Measurements from ENCODE around the gene ENPP1.

DNA sequence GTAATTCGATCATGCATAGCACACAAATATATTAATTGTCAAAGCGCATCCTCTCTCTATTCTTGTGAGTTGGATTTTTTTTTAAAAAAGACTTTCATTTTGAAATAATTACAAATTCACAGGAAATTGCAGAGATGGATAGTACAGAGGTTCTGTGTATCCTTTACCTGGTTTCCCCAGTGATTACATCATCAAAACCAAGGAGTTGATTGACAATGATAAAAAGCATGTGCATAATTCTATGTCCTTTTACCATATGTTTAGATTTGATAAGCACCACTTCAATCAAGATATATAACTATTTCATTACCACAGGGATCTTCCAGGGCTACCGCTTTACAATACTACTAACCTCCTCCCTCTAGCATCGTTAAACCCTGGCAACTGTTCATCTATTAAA, 103.1 kb downstream of the ENPP1 start:
- TF ChIP-seq, protein P1, sequence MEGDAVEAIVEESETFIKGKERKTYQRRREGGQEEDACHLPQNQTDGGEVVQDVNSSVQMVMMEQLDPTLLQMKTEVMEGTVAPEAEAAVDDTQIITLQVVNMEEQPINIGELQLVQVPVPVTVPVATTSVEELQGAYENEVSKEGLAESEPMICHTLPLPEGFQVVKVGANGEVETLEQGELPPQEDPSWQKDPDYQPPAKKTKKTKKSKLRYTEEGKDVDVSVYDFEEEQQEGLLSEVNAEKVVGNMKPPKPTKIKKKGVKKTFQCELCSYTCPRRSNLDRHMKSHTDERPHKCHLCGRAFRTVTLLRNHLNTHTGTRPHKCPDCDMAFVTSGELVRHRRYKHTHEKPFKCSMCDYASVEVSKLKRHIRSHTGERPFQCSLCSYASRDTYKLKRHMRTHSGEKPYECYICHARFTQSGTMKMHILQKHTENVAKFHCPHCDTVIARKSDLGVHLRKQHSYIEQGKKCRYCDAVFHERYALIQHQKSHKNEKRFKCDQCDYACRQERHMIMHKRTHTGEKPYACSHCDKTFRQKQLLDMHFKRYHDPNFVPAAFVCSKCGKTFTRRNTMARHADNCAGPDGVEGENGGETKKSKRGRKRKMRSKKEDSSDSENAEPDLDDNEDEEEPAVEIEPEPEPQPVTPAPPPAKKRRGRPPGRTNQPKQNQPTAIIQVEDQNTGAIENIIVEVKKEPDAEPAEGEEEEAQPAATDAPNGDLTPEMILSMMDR (conservative IDR thresholded peaks at IDR 0.05 in 1 of 2, IDR thresholded peaks at IDR 0.05 in 1 of 2; ENCODE audit: extremely low read depth in 1 of 2, insufficient read depth in 1 of 2, low read depth in 1 of 2, low read length in 2 of 2): no peak
- TF ChIP-seq EZH2 (IDR thresholded peaks at IDR 0.05; ENCODE audit: borderline replicate concordance, low read length): no peak
